Effector memory CD4-positive, alpha-beta T cell (primary cell): ENCODE measurements around the gene TRIO.
A peak's percentile ranks its signal among the peaks of the same experiment; 100 is the strongest.

Source experiments
- DNase-seq, 3 donors: peaks; one replicate each; pipeline ENCODE4 v3.0.0-alpha.2; 2020
- H3K27ac ChIP-seq: 2 replicates; pipeline ENCODE4 v1.7.0; 2013; ENCODE audit warnings: mild to moderate bottlenecking, low read length, moderate library complexity; ENCODE audit not compliant: insufficient read depth, poor library complexity, severe bottlenecking
- H3K27me3 ChIP-seq: replicated peaks from 2 replicates; pipeline ENCODE4 v1.7.0; 2013; ENCODE audit warnings: mild to moderate bottlenecking, low read length; ENCODE audit not compliant: insufficient read depth, control insufficient read depth, poor library complexity, severe bottlenecking
- H3K36me3 ChIP-seq: 2 replicates; pipeline ENCODE4 v1.7.0; 2013; ENCODE audit warnings: mild to moderate bottlenecking, low read length, moderate library complexity; ENCODE audit not compliant: control insufficient read depth, insufficient read depth
- H3K4me1 ChIP-seq: 2 replicates; pipeline ENCODE4 v1.7.0; 2013; ENCODE audit warnings: low read length, mild to moderate bottlenecking; ENCODE audit not compliant: control insufficient read depth, insufficient read depth, poor library complexity, severe bottlenecking
- H3K4me3 ChIP-seq: 2 replicates; pipeline ENCODE4 v1.7.0; 2013; ENCODE audit warnings: low read length, low read depth, mild to moderate bottlenecking; ENCODE audit not compliant: insufficient read depth, poor library complexity, severe bottlenecking
- H3K9me3 ChIP-seq: 2 replicates; pipeline ENCODE4 v1.7.0; 2013; ENCODE audit warnings: mild to moderate bottlenecking, low read length, moderate library complexity; ENCODE audit not compliant: control insufficient read depth

TRIO gene

DNA sequence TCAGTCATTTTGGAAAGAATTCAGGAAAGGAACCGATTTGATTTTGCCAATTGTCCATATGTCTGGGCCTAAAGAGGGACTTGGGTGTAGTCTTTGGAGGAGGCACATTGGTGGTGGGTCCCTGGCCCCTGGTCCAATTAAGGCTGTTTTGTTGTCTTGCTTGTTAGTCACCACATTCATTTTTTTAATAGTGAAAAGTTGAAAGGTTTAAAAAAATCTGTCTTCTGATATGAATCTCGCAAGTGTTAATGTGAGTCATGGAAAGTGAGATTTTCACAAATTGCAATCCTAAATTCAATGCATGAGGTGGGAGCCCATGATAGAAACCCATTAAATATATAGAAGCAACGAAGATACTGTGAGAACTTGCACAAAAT, 272.5 kb downstream of the TRIO start:
- H3K4me3 ChIP-seq = no peak overlapping the region
- no peak for DNase-seq
- peak overlapping the region; percentile 66 for H3K27ac ChIP-seq
- H3K9me3 ChIP-seq = no peaks in the 10 kb centered on the region
- H3K27me3 ChIP-seq = no peaks in the 10 kb centered on the region
- no peaks in the 10 kb centered on the region for H3K36me3 ChIP-seq
- peaks cover 33% of the 10 kb centered on the region for H3K4me1 ChIP-seq

DNA sequence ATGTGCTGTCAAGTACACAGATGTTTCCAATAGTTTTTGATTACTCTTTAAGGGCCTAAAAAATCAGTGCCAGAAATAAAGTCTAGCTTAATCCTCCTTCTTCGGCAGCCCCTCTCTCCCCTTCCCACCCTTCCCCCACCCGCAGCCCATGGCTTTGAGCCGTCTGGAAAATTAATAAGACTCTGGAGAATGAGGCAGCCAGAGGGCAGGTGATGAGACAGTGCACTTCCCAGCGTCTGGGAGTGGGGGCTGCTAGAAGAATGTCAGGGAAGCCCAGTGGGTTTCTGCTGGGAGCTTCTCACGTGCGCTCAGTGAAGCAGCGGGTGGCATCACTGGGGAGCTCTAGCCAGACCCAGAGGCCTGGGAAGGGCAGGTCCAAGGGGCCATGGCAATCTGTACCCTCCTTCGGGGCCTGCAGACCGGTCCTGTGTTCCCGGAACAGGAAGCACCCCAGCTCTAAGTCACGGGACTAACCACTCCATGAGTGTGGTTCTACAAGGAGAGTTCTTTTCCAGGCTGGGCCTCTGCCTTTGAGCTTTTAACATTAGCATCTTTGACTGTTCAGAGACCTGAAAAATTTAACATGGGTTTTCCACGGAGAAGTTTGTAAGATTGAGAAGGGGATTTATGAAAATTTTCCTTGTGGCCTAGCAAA, 273.6 kb downstream of the TRIO start:
- Histone ChIP-seq H3K4me3 (no peak overlapping the region), H3K9me3 (no peaks in the 10 kb centered on the region), H3K4me1 (peaks cover 33% of the 10 kb centered on the region), H3K27ac (no peak overlapping the region), H3K36me3 (no peaks in the 10 kb centered on the region), H3K27me3 (no peaks in the 10 kb centered on the region)
- no peak for DNase-seq

GRCh38 chr5:14417276-14417730, 274.2 kb downstream of the TRIO start:
- no peaks in the 10 kb centered on the region for H3K9me3 ChIP-seq
- H3K27me3 ChIP-seq = no peaks in the 10 kb centered on the region
- no peak overlapping the region for H3K4me3 ChIP-seq
- DNase-seq = no peak
- H3K4me1 ChIP-seq = peaks cover 33% of the 10 kb centered on the region
- H3K27ac ChIP-seq = no peak overlapping the region
- no peaks in the 10 kb centered on the region for H3K36me3 ChIP-seq

GRCh38 chr5:14417792-14418765, 274.9 kb downstream of the TRIO start:
- Histone ChIP-seq H3K36me3 (no peaks in the 10 kb centered on the region), H3K4me1 (peaks cover 28% of the 10 kb centered on the region), H3K27me3 (no peaks in the 10 kb centered on the region), H3K9me3 (no peaks in the 10 kb centered on the region), H3K4me3 (no peak overlapping the region), H3K27ac (no peak overlapping the region)
- no peak for DNase-seq

DNA sequence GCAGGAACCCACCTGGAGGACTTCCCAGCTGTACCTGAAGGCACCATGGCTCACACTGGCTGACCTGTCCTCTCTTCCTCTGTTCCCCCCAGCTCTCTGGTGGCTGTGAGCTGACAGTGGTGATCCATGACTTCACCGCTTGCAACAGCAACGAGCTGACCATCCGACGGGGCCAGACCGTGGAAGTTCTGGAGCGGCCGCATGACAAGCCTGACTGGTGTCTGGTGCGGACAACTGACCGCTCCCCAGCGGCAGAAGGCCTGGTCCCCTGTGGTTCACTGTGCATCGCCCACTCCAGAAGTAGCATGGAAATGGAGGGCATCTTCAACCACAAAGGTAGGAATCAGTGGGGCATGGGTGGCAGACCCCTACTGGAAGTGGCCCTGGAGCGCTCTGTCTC, 276.5 kb downstream of the TRIO start:
- no peaks in the 10 kb centered on the region for H3K9me3 ChIP-seq
- H3K36me3 ChIP-seq = no peaks in the 10 kb centered on the region
- no peak overlapping the region for H3K4me3 ChIP-seq
- no peak for DNase-seq
- peaks cover 14% of the 10 kb centered on the region for H3K4me1 ChIP-seq
- no peak overlapping the region for H3K27ac ChIP-seq
- no peaks in the 10 kb centered on the region for H3K27me3 ChIP-seq

DNA sequence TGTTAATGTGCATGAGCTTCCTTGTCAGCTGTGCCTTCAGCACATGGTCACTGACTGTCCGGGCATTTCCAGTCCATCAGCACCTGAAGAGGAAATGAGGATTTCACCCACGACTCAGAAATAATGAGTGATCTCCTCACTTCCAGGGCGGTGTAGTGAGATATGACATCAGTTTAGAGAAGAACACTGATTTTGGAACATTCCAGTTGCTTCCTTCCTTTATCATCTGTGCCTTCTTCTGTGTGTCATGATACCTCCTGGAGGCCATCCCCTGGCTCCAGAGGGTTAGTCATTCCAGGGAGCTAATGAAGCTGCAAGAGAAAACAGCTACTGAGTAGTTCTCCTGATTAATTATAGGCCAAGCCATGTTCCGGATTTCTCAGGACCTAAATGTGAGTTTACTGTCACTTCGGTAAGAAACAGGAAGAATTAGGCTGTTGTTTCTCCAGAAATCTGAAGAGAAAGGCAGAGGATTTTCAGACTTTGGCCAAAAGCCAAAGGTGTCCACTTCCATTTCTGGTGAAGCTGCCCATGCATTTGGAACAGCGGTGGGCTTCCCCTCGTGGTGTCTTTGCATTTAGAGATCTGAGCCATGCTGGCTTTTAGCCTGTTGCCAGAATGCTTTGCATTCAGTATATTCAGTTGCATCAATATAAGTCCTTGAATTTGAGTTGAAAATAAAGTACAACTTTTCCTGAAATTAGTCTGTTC, 277.1 kb downstream of the TRIO start:
- no peaks in the 10 kb centered on the region for H3K27me3 ChIP-seq
- H3K36me3 ChIP-seq = no peaks in the 10 kb centered on the region
- H3K4me3 ChIP-seq = no peak overlapping the region
- no peaks in the 10 kb centered on the region for H3K9me3 ChIP-seq
- H3K27ac ChIP-seq = no peak overlapping the region
- peaks cover 8% of the 10 kb centered on the region for H3K4me1 ChIP-seq
- no peak for DNase-seq

DNA sequence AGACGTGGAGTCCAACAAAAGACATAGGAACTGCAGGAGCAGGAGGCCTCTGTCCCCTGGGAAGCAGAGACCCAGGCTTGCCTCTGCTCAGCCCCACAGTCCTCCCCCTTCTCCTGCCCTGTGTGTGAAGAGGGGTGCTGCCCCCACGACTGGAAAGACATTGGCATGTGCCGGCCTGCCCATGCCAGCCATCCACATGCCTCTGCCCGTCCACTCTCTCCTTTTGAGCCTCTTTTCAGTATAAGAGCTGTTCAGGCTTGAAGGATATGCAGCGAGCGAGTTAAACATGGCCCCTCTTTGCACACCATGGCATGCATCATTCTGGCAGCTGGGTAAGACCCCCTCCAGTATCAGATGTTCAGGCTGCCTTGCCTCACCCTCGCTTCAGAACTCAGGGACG, 278.7 kb downstream of the TRIO start:
- no peaks in the 10 kb centered on the region for H3K36me3 ChIP-seq
- H3K27ac ChIP-seq = no peak overlapping the region
- no peak overlapping the region for H3K4me3 ChIP-seq
- no peaks in the 10 kb centered on the region for H3K27me3 ChIP-seq
- H3K4me1 ChIP-seq = no peaks in the 10 kb centered on the region
- DNase-seq = no peak
- H3K9me3 ChIP-seq = no peaks in the 10 kb centered on the region

DNA sequence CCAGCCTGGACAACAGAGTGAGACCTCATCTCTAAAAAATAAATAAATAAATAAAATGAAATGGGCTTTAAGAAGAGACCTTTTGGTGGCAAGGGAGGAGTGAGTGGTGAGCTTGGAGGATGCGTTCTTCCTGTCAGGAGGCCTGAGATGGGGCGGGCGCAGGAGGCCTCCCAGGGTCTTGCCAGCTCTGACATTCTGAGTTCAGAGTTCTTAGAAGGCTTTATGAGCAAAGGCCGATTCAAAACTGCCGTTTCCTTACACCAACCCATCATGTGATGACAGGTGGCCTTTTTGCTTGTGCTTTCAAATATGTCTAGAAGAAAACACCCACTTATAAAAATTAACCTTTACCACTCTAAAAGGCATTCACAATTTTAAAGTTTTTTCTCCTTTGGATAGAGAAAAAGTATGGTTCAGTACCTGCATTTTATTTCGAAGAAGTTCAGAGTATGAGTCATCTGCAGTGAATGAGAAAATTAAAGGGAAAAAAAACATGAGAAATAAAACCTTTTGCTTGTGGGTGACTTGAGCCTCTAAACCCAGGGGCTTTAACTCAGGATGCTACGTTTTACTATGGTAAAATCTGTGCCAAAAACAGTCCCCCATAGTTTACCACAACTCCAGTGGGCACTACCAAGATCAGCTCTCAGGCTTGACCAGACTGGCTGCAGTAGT, 281.0 kb downstream of the TRIO start:
- no peaks in the 10 kb centered on the region for H3K36me3 ChIP-seq
- no peak for DNase-seq

GRCh38 chr5:14425559-14425958, 282.4 kb downstream of the TRIO start:
- Histone ChIP-seq H3K9me3 (no peaks in the 10 kb centered on the region), H3K27me3 (no peaks in the 10 kb centered on the region), H3K4me3 (no peak overlapping the region), H3K27ac (no peak overlapping the region), H3K4me1 (no peaks in the 10 kb centered on the region), H3K36me3 (no peaks in the 10 kb centered on the region)
- DNase-seq = no peak

More for the DNA sequence above, 281.0 kb downstream of the TRIO start:
- H3K4me3 ChIP-seq = no peak overlapping the region
- no peak overlapping the region for H3K27ac ChIP-seq
- no peaks in the 10 kb centered on the region for H3K27me3 ChIP-seq
- no peaks in the 10 kb centered on the region for H3K9me3 ChIP-seq
- H3K4me1 ChIP-seq = no peaks in the 10 kb centered on the region
